ENCODE measurements around the gene PARD6G. TPM values are rescaled to one million over a fixed set of nuclear protein-coding genes. Genes with fewer than 3 reads are reported as not detected.
"Not testable (repeated sequence)": the region's sequence is repeated elsewhere in the genome, so short reads cannot be mapped to it uniquely, and the experiment has no call there.

Gene PARD6G
- total and polyA plus RNA-seq, 9 donors, result 8.2 to 16.7 (median 12.5) TPM

GRCh38 chr18:80227472-80227871 lies 19.8 kb downstream of the PARD6G start:
- Histone ChIP-seq H3K27me3 (no peaks in the 10 kb centered on the region), H3K27ac (no peak overlapping the region), H3K36me3 (no peaks in the 10 kb centered on the region), H3K4me1 (ENCODE audit: insufficient read depth) (peaks cover 4% of the 10 kb centered on the region), H3K9me3 (no peaks in the 10 kb centered on the region), H3K4me3 (no peak overlapping the region)
- intact Hi-C loops (cut with DNase I), result no loop called here
- TF ChIP-seq EP300 (IDR thresholded peaks at IDR 0.05) (no peak), CTCF (IDR thresholded peaks at IDR 0.05) (no peak), POLR2A (IDR thresholded peaks at IDR 0.05) (no peak)
- WGBS, 3 donors, result 92 to 97% (median 92%) methylated on average over 5 of the region's 5 CpGs
- no peak for DNase-seq

GRCh38 chr18:80225685-80226084 lies 21.6 kb downstream of the PARD6G start:
- no peaks in the 10 kb centered on the region for H3K9me3 ChIP-seq
- 89 to 92% (median 92%) methylated on average over 4 of the region's 4 CpGs for WGBS, 3 donors
- H3K36me3 ChIP-seq, result no peaks in the 10 kb centered on the region
- H3K4me3 ChIP-seq, result no peak overlapping the region
- H3K27me3 ChIP-seq, result no peaks in the 10 kb centered on the region
- DNase-seq, result no peak
- no peak overlapping the region for H3K27ac ChIP-seq
- peaks cover 4% of the 10 kb centered on the region for H3K4me1 ChIP-seq (ENCODE audit: insufficient read depth)
- intact Hi-C loops (cut with DNase I), result no loop called here
- TF ChIP-seq EP300 (IDR thresholded peaks at IDR 0.05), result no peak
- TF ChIP-seq POLR2A (IDR thresholded peaks at IDR 0.05), result no peak
- no peak for TF ChIP-seq CTCF (IDR thresholded peaks at IDR 0.05)

- Histone ChIP-seq H3K4me1 (ENCODE audit: insufficient read depth) (peaks cover 1% of the 10 kb centered on the region), H3K9me3 (no peaks in the 10 kb centered on the region), H3K27me3 (no peaks in the 10 kb centered on the region), H3K27ac (no peak overlapping the region), H3K4me3 (no peak overlapping the region), H3K36me3 (no peaks in the 10 kb centered on the region)
- TF ChIP-seq EP300 (IDR thresholded peaks at IDR 0.05) (no peak), POLR2A (IDR thresholded peaks at IDR 0.05) (no peak), CTCF (IDR thresholded peaks at IDR 0.05) (no peak)
- DNase-seq, result no peak
- intact Hi-C loops (cut with DNase I), result no loop called here
- 48 to 54% (median 53%) methylated on average over 4 of the region's 4 CpGs for WGBS, 3 donors
These were observed 23.6 kb downstream of the PARD6G start for GRCh38 chr18:80223581-80224148.

GRCh38 chr18:80219488-80219887 lies 27.8 kb downstream of the PARD6G start:
- H3K27ac ChIP-seq; H3K4me3 ChIP-seq; H3K4me1 ChIP-seq (ENCODE audit: insufficient read depth); intact Hi-C loops (cut with DNase I); DNase-seq; H3K36me3 ChIP-seq; H3K9me3 ChIP-seq; H3K27me3 ChIP-seq: not testable (repeated sequence)
- WGBS, 3 donors, result 91 to 97% (median 95%) methylated on average over 4 of the region's 4 CpGs

DNA sequence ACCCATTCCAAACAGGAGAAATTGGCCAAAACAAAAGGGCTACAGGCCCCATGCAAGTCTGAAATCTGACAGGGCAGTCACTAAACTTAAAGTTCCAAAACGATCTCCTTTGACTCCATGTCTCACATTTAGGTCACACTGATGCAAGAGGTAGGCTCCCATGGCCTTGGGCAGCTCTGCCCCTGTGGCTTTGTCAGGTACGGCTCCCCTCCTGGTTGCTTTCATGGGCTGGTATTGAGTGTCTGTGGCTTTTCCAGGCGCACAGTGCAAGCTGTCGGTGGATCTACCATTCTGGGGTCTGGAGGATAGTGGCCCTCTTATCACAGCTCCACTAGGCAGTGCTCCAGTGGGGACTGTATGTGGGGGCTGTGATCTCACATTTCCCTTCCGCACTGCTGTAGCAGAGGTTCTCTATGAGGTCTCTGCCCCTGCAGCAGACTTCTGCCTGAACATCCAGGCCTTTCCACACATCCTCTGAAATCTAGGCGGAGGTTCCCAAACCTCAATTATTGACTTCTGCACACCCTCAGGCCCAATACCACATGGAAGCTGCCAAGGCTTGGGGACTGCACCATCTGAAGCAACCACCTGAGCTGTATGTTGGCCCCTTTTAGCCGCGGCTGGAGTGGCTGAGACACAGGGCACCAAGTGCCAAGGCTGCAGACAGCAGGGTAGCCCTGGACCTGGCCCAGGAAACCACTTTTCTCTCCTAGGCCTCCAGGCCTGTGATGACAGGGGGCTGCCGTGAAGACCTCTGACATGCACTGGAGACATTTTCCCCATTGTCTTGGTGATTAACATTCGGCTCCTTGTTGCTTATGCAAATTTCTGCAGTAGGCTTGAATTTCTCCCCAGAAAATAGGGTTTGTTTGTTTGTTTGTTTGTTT lies 28.7 kb downstream of the PARD6G start:
- no peaks in the 10 kb centered on the region for H3K36me3 ChIP-seq
- H3K27me3 ChIP-seq, result no peaks in the 10 kb centered on the region
- no peak for DNase-seq
- H3K4me1 ChIP-seq (ENCODE audit: insufficient read depth), result peaks cover 1% of the 10 kb centered on the region
- WGBS, 3 donors, result 94 to 97% (median 96%) methylated on average over 10 of the region's 10 CpGs
- intact Hi-C loops (cut with DNase I), result no loop called here
- no peak overlapping the region for H3K4me3 ChIP-seq
- H3K9me3 ChIP-seq, result no peaks in the 10 kb centered on the region
- TF ChIP-seq POLR2A (IDR thresholded peaks at IDR 0.05) (no peak), EP300 (IDR thresholded peaks at IDR 0.05) (no peak), CTCF (IDR thresholded peaks at IDR 0.05) (no peak)
- H3K27ac ChIP-seq, result no peak overlapping the region
